IPS-15b (cell line): ENCODE results near the gene CCDC126.

ENCODE experiments used
- H3K27me3 ChIP-seq: one replicate; pipeline ENCODE4 v1.6.1; 2013; ENCODE audit warnings: low read length; ENCODE audit not compliant: control insufficient read depth, insufficient read depth
- H3K36me3 ChIP-seq: one replicate; pipeline ENCODE4 v1.6.1; 2013; ENCODE audit warnings: low read length; ENCODE audit not compliant: control insufficient read depth, insufficient read depth
- H3K4me1 ChIP-seq: one replicate; pipeline ENCODE4 v1.6.1; 2013; ENCODE audit warnings: mild to moderate bottlenecking, low read length; ENCODE audit not compliant: control insufficient read depth, insufficient read depth
- H3K4me3 ChIP-seq: one replicate; pipeline ENCODE4 v1.5.1; 2013; ENCODE audit warnings: low read depth, low read length
- H3K9ac ChIP-seq: one replicate; pipeline ENCODE4 v1.6.1; 2013; ENCODE audit warnings: low read depth, mild to moderate bottlenecking, low read length
- H3K9me3 ChIP-seq: one replicate; pipeline ENCODE4 v1.6.1; 2013; ENCODE audit warnings: mild to moderate bottlenecking, low read length; ENCODE audit not compliant: control insufficient read depth, insufficient read depth

Gene CCDC126

GRCh38 chr7:23600236-23600635 is 3.1 kb downstream of the CCDC126 start:
- no peaks in the 10 kb centered on the region for H3K4me1 ChIP-seq
- H3K27me3 ChIP-seq = peaks cover 12% of the 10 kb centered on the region
- H3K36me3 ChIP-seq = no peaks in the 10 kb centered on the region
- H3K9me3 ChIP-seq = no peaks in the 10 kb centered on the region
- no peak overlapping the region for H3K9ac ChIP-seq
- no peak overlapping the region for H3K4me3 ChIP-seq

- Histone ChIP-seq H3K4me1 (no peaks in the 10 kb centered on the region), H3K9ac (no peak overlapping the region), H3K36me3 (no peaks in the 10 kb centered on the region), H3K9me3 (no peaks in the 10 kb centered on the region), H3K27me3 (no peaks in the 10 kb centered on the region), H3K4me3 (no peak overlapping the region)
Measured at GRCh38 chr7:23603632-23604295, 6.6 kb downstream of the CCDC126 start.

GRCh38 chr7:23604296-23604640 is 7.1 kb downstream of the CCDC126 start:
- H3K4me1 ChIP-seq = no peaks in the 10 kb centered on the region
- no peaks in the 10 kb centered on the region for H3K36me3 ChIP-seq
- H3K27me3 ChIP-seq = no peaks in the 10 kb centered on the region
- H3K9me3 ChIP-seq = no peaks in the 10 kb centered on the region
- H3K9ac ChIP-seq = no peak overlapping the region
- no peak overlapping the region for H3K4me3 ChIP-seq

GRCh38 chr7:23607130-23607529 is 9.9 kb downstream of the CCDC126 start:
- no peaks in the 10 kb centered on the region for H3K27me3 ChIP-seq
- no peaks in the 10 kb centered on the region for H3K4me1 ChIP-seq
- no peak overlapping the region for H3K9ac ChIP-seq
- no peaks in the 10 kb centered on the region for H3K9me3 ChIP-seq
- H3K36me3 ChIP-seq = no peaks in the 10 kb centered on the region
- no peak overlapping the region for H3K4me3 ChIP-seq

GRCh38 chr7:23607866-23608265 is 10.7 kb downstream of the CCDC126 start:
- Histone ChIP-seq H3K27me3 (no peaks in the 10 kb centered on the region), H3K4me3 (no peak overlapping the region), H3K9ac (no peak overlapping the region), H3K4me1 (no peaks in the 10 kb centered on the region), H3K9me3 (no peaks in the 10 kb centered on the region), H3K36me3 (no peaks in the 10 kb centered on the region)

GRCh38 chr7:23615331-23615730 is 18.1 kb downstream of the CCDC126 start:
- H3K36me3 ChIP-seq = peaks cover 3% of the 10 kb centered on the region
- no peaks in the 10 kb centered on the region for H3K9me3 ChIP-seq
- H3K27me3 ChIP-seq = no peaks in the 10 kb centered on the region
- no peak overlapping the region for H3K9ac ChIP-seq
- no peak overlapping the region for H3K4me3 ChIP-seq
- no peaks in the 10 kb centered on the region for H3K4me1 ChIP-seq

GRCh38 chr7:23616593-23616992 is 19.4 kb downstream of the CCDC126 start:
- Histone ChIP-seq H3K4me3 (no peak overlapping the region), H3K4me1 (no peaks in the 10 kb centered on the region), H3K36me3 (peaks cover 3% of the 10 kb centered on the region), H3K27me3 (no peaks in the 10 kb centered on the region), H3K9ac (no peak overlapping the region), H3K9me3 (no peaks in the 10 kb centered on the region)

- Histone ChIP-seq H3K4me3 (no peak overlapping the region), H3K9me3 (no peaks in the 10 kb centered on the region), H3K9ac (no peak overlapping the region), H3K27me3 (no peaks in the 10 kb centered on the region), H3K36me3 (peaks cover 3% of the 10 kb centered on the region), H3K4me1 (no peaks in the 10 kb centered on the region)
Measured at GRCh38 chr7:23617482-23617881, 20.3 kb downstream of the CCDC126 start.

GRCh38 chr7:23618241-23618640 is 21.1 kb downstream of the CCDC126 start:
- Histone ChIP-seq H3K4me1 (no peaks in the 10 kb centered on the region), H3K27me3 (no peaks in the 10 kb centered on the region), H3K4me3 (no peak overlapping the region), H3K36me3 (peaks cover 3% of the 10 kb centered on the region), H3K9me3 (no peaks in the 10 kb centered on the region), H3K9ac (no peak overlapping the region)

GRCh38 chr7:23619141-23619540 is 22.0 kb downstream of the CCDC126 start:
- Histone ChIP-seq H3K4me1 (no peaks in the 10 kb centered on the region), H3K9ac (no peak overlapping the region), H3K9me3 (no peaks in the 10 kb centered on the region), H3K36me3 (peaks cover 3% of the 10 kb centered on the region), H3K27me3 (no peaks in the 10 kb centered on the region), H3K4me3 (no peak overlapping the region)

- Histone ChIP-seq H3K36me3 (peaks cover 3% of the 10 kb centered on the region), H3K9me3 (no peaks in the 10 kb centered on the region), H3K9ac (no peak overlapping the region), H3K27me3 (no peaks in the 10 kb centered on the region), H3K4me3 (no peak overlapping the region), H3K4me1 (no peaks in the 10 kb centered on the region)
Measured at GRCh38 chr7:23622506-23622925, 25.3 kb downstream of the CCDC126 start.

- Histone ChIP-seq H3K4me3 (no peak overlapping the region), H3K9me3 (no peaks in the 10 kb centered on the region), H3K36me3 (no peaks in the 10 kb centered on the region), H3K27me3 (no peaks in the 10 kb centered on the region), H3K4me1 (no peaks in the 10 kb centered on the region), H3K9ac (no peak overlapping the region)
Measured at GRCh38 chr7:23628370-23628769, 31.2 kb downstream of the CCDC126 start.
